H9 (cell line): ENCODE measurements around the gene CCL3. TPM values are rescaled to one million over a fixed set of nuclear protein-coding genes. Genes with fewer than 3 reads are reported as not detected.

Experiments used
- DNase-seq: peaks from one replicate; pipeline ENCODE4 v3.0.0-alpha.2; 2017
- H2AFZ ChIP-seq: one replicate; pipeline ENCODE4 v1.6.1; 2013; ENCODE audit warnings: mild to moderate bottlenecking, low read length, control low read depth, moderate library complexity
- H2AK5ac ChIP-seq: 2 replicates; pipeline ENCODE4 v1.6.1; 2013; ENCODE audit warnings: low read length, control low read depth, mixed read lengths; ENCODE audit not compliant: insufficient read length
- H2BK120ac ChIP-seq: one replicate; pipeline ENCODE4 v1.6.1; 2013; ENCODE audit warnings: low read depth, mild to moderate bottlenecking, low read length, control low read depth, inconsistent platforms; ENCODE audit not compliant: poor library complexity, severe bottlenecking
- H2BK12ac ChIP-seq: 2 replicates; pipeline ENCODE4 v1.6.1; 2013; ENCODE audit warnings: low read length, control low read depth, mixed read lengths, low read depth; ENCODE audit not compliant: insufficient read length
- H2BK15ac ChIP-seq: 2 replicates; pipeline ENCODE4 v1.6.1; 2013; ENCODE audit warnings: low read depth, low read length, control low read depth
- H2BK20ac ChIP-seq: one replicate; pipeline ENCODE4 v1.6.1; 2013; ENCODE audit warnings: low read depth, mild to moderate bottlenecking, low read length, control low read depth, inconsistent platforms; ENCODE audit not compliant: poor library complexity, severe bottlenecking
- H2BK5ac ChIP-seq: 2 replicates; pipeline ENCODE4 v1.6.1; 2013; ENCODE audit warnings: low read length, control low read depth, mixed read lengths; ENCODE audit not compliant: insufficient read length
- H3K14ac ChIP-seq: 2 replicates; pipeline ENCODE4 v1.6.1; 2013; ENCODE audit warnings: low read length, control low read depth; ENCODE audit not compliant: insufficient read depth
- H3K18ac ChIP-seq: 2 replicates; pipeline ENCODE4 v1.6.1; 2013; ENCODE audit warnings: low read depth, mild to moderate bottlenecking, mixed read lengths, low read length, control low read depth; ENCODE audit not compliant: insufficient read length
- H3K23ac ChIP-seq: 2 replicates; pipeline ENCODE4 v1.6.1; 2013; ENCODE audit warnings: low read length, control low read depth, mixed read lengths, low read depth; ENCODE audit not compliant: insufficient read length
- H3K23me2 ChIP-seq: 2 replicates; pipeline ENCODE4 v1.6.1; 2013; ENCODE audit warnings: low read depth, mild to moderate bottlenecking, mixed read lengths, low read length, control low read depth; ENCODE audit not compliant: insufficient read length, poor library complexity, severe bottlenecking
- H3K27ac ChIP-seq: 2 replicates; pipeline ENCODE4 v1.5.1; 2013; ENCODE audit warnings: low read length, control low read depth, mixed read lengths, low read depth; ENCODE audit not compliant: insufficient read length
- H3K27me3 ChIP-seq: 2 replicates; pipeline ENCODE4 v1.6.1; 2013; ENCODE audit warnings: low read length, control low read depth, inconsistent platforms; ENCODE audit not compliant: insufficient read depth
- H3K4ac ChIP-seq: 2 replicates; pipeline ENCODE4 v1.6.1; 2013; ENCODE audit warnings: low read depth, mild to moderate bottlenecking, control low read depth, inconsistent platforms, low read length, moderate library complexity
- H3K4me1 ChIP-seq: 2 replicates; pipeline ENCODE4 v1.6.1; 2013; ENCODE audit warnings: low read length, control low read depth, inconsistent platforms; ENCODE audit not compliant: insufficient read depth
- H3K4me2 ChIP-seq: 2 replicates; pipeline ENCODE4 v1.6.1; 2013; ENCODE audit warnings: low read length, control low read depth, mixed read lengths; ENCODE audit not compliant: insufficient read length, insufficient read depth
- H3K56ac ChIP-seq: 2 replicates; pipeline ENCODE4 v1.6.1; 2013; ENCODE audit warnings: low read depth, mild to moderate bottlenecking, mixed read lengths, low read length, control low read depth; ENCODE audit not compliant: insufficient read length
- H3K79me1 ChIP-seq: 2 replicates; pipeline ENCODE4 v1.6.1; 2013; ENCODE audit warnings: low read depth, mild to moderate bottlenecking, moderate library complexity, low read length, control low read depth, inconsistent platforms; ENCODE audit not compliant: insufficient read depth, poor library complexity, severe bottlenecking
- H3K79me2 ChIP-seq: 2 replicates; pipeline ENCODE4 v1.6.1; 2013; ENCODE audit warnings: low read length, control low read depth, inconsistent platforms; ENCODE audit not compliant: insufficient read depth
- H3K9ac ChIP-seq: 2 replicates; pipeline ENCODE4 v1.6.1; 2013; ENCODE audit warnings: low read length, control low read depth, mixed read lengths; ENCODE audit not compliant: insufficient read length; ENCODE audit errors: extremely low read depth
- H3K9me3 ChIP-seq: one replicate; pipeline ENCODE4 v1.6.1; 2013; ENCODE audit warnings: low read depth, low read length, inconsistent platforms; ENCODE audit not compliant: control insufficient read depth
- H3T11ph ChIP-seq: one replicate; pipeline ENCODE4 v1.6.1; 2013; ENCODE audit warnings: mild to moderate bottlenecking, low read length, control low read depth, inconsistent platforms
- H4K20me1 ChIP-seq: one replicate; pipeline ENCODE4 v1.6.1; 2013; ENCODE audit not compliant: control insufficient read depth, insufficient read length, insufficient read depth
- H4K5ac ChIP-seq: 2 replicates; pipeline ENCODE4 v1.6.1; 2013; ENCODE audit warnings: low read depth, mild to moderate bottlenecking, mixed read lengths, low read length, control low read depth; ENCODE audit not compliant: insufficient read length
- H4K8ac ChIP-seq: replicated peaks from 2 replicates; pipeline ENCODE4 v1.6.1; 2013; ENCODE audit warnings: low read length, control low read depth, mixed read lengths, low read depth; ENCODE audit not compliant: insufficient read length
- H4K91ac ChIP-seq: 2 replicates; pipeline ENCODE4 v1.6.1; 2013; ENCODE audit warnings: low read depth, mild to moderate bottlenecking, moderate library complexity, mixed read lengths, low read length, control low read depth; ENCODE audit not compliant: insufficient read length
- H3K27ac Mint-ChIP-seq, 3 experiments: 2 replicates in 2 of 3; 3 replicates in 1 of 3; pipeline ENCODE4 v1.8.0; 2020 to 2021; ENCODE audit warnings: mixed read lengths in 3 of 3, mild to moderate bottlenecking in 1 of 3, moderate library complexity in 1 of 3
- H3K27me3 Mint-ChIP-seq: 2 replicates; pipeline ENCODE4 v1.8.0; 2021; ENCODE audit warnings: low read depth, mild to moderate bottlenecking, moderate library complexity, mixed read lengths
- H3K36me3 Mint-ChIP-seq, 3 experiments: 2 replicates in 2 of 3; 3 replicates in 1 of 3; pipeline ENCODE4 v1.8.0; 2020 to 2021; ENCODE audit warnings: low read depth in 3 of 3, mixed read lengths in 3 of 3; ENCODE audit not compliant: insufficient read depth in 1 of 3
- H3K4me1 Mint-ChIP-seq, 2 experiments: 2 replicates each; pipeline ENCODE4 v1.8.0; 2020; ENCODE audit warnings: mixed read lengths in 2 of 2
- H3K4me3 Mint-ChIP-seq, 2 experiments: 2 replicates in 1 of 2; 3 replicates in 1 of 2; pipeline ENCODE4 v1.8.0; 2020 to 2021; ENCODE audit warnings: mild to moderate bottlenecking in 2 of 2, mixed read lengths in 2 of 2, moderate library complexity in 1 of 2
- H3K9me3 Mint-ChIP-seq, 2 experiments: 2 replicates in 1 of 2; 3 replicates in 1 of 2; pipeline ENCODE4 v1.8.0; 2020; ENCODE audit warnings: mild to moderate bottlenecking in 2 of 2, mixed read lengths in 2 of 2, moderate library complexity in 1 of 2
- CTCF ChIP-seq: fragments of 200-600 bp; sonication (generic); conservative IDR thresholded peaks from 3 replicates; pipeline ENCODE4 v1.8.0; 2021; ENCODE audit warnings: antibody characterized with exemption, mild to moderate bottlenecking
- WGBS: extraction: QIAGEN DNeasy Blood & Tissue Kit; methylation state at CpG from one replicate; pipeline ENCODE4 v1.1.7; 2013; ENCODE audit warnings: missing lambda C conversion rate, low lambda C conversion rate, mixed read lengths; ENCODE audit not compliant: insufficient read length; ENCODE audit errors: extremely low coverage; 5-methylcytosine and 5-hydroxymethylcytosine counted together
- total RNA-seq: library from RNA; stranded (reverse); gene quantifications from 2 replicates; pipeline ENCODE4 v1.2.1, GENCODE V29; 2021

Gene CCL3
- total RNA-seq, 1 experiment from 2014 or later = not detected

- Mint-ChIP-seq H3K36me3 (peaks cover 2 to 13% (median 7%) of the 10 kb centered on the region in 3 experiments; a peak in 6 of 7 replicates), H3K27me3 (peaks cover 8% of the 10 kb centered on the region), H3K27ac (no peak overlapping the region), H3K4me1 (peaks cover 3 to 8% of the 10 kb centered on the region in 2 experiments; a peak in 2 of 4 replicates), H3K4me3 (no peak overlapping the region), H3K9me3 (peaks cover 9% of the 10 kb centered on the region in 2 experiments)
- no peak overlapping the region for H3K4me2 ChIP-seq
- H3K23ac ChIP-seq = no peak overlapping the region
- H4K5ac ChIP-seq = no peak overlapping the region
- H4K20me1 ChIP-seq = no peaks in the 10 kb centered on the region
- H3K4ac ChIP-seq = no peak overlapping the region
- H3K79me2 ChIP-seq = no peaks in the 10 kb centered on the region
- no peak overlapping the region for H4K8ac ChIP-seq
- no peak for DNase-seq
- no peak overlapping the region for H3K27ac ChIP-seq
- no peak overlapping the region for H3K18ac ChIP-seq
- H2BK20ac ChIP-seq = no peak overlapping the region
- H3K9me3 ChIP-seq = peaks cover 4% of the 10 kb centered on the region
- H2BK15ac ChIP-seq = no peak overlapping the region
- no peak overlapping the region for H2BK120ac ChIP-seq
- no peaks in the 10 kb centered on the region for H3K79me1 ChIP-seq
- H2BK5ac ChIP-seq = no peak overlapping the region
- H3K56ac ChIP-seq = no peak overlapping the region
- no peak overlapping the region for H4K91ac ChIP-seq
- no peaks in the 10 kb centered on the region for H3K27me3 ChIP-seq
- TF ChIP-seq CTCF = no peak; the same call in none of the 3 replicates
- H3K23me2 ChIP-seq = no peaks in the 10 kb centered on the region
- WGBS = no CpG with 5 or more reads among the region's 2 CpGs
- H2BK12ac ChIP-seq = no peak overlapping the region
- no peak overlapping the region for H2AK5ac ChIP-seq
- no peak overlapping the region for H2AFZ ChIP-seq
- no peak overlapping the region for H3K14ac ChIP-seq
- H3K9ac ChIP-seq = no peak overlapping the region
- no peak overlapping the region for H3T11ph ChIP-seq
- no peaks in the 10 kb centered on the region for H3K4me1 ChIP-seq
These were observed 41.5 kb upstream of the CCL3 start for GRCh38 chr17:36131421-36131820.
